ENCODE results near the gene KANK4. TPM values are rescaled to one million over a fixed set of nuclear protein-coding genes. Genes with fewer than 3 reads are reported as not detected.

KANK4 gene
- total and polyA plus RNA-seq, 2 of the 8 experiments (the other 6 are each of a cell fraction or from before 2014, with no cell fraction given): 0.22 to 0.26 TPM

GRCh38 chr1:62271134-62271533 is 48.1 kb downstream of the KANK4 start (continued):
- TF ChIP-seq FOSL1 (IDR thresholded peaks at IDR 0.05; ENCODE audit: insufficient read depth, low read depth, low read length) (no peak), YY1 (IDR thresholded peaks at IDR 0.05; ENCODE audit: low read depth, low read length) (no peak), CBX5 (IDR thresholded peaks at IDR 0.05; ENCODE audit: low read depth, low read length) (no peak)

All from H1 (cell line).